ENCODE measurements around the gene PEX11G.

Gene PEX11G

GRCh38 chr19:7521551-7522071 lies 32.8 kb upstream of the PEX11G start:
- no peak for DNase-seq (ENCODE audit: low read depth)

GRCh38 chr19:7520131-7521051 lies 31.6 kb upstream of the PEX11G start:
- no peak for DNase-seq (ENCODE audit: low read depth)

DNA sequence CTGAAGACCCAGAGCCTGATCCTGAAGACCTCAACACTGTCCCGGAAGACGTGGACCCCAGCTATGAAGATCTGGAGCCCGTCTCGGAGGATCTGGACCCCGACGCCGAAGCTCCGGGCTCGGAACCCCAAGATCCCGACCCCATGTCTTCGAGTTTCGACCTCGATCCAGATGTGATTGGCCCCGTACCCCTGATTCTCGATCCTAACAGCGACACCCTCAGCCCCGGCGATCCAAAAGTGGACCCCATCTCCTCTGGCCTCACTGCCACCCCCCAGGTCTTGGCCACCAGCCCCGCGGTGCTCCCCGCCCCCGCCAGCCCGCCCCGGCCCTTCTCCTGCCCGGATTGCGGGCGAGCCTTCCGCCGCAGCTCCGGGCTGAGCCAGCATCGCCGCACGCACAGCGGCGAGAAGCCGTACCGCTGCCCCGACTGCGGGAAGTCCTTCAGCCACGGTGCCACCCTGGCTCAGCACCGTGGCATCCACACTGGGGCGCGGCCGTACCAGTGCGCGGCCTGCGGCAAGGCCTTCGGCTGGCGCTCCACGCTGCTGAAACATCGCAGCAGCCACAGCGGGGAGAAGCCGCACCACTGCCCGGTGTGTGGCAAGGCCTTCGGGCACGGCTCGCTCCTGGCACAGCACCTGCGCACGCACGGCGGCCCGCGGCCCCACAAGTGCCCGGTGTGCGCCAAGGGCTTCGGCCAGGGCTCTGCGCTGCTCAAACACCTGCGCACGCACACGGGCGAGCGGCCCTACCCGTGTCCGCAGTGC lies 30.7 kb upstream of the PEX11G start:
- no peak for DNase-seq (ENCODE audit: low read depth)

GRCh38 chr19:7516878-7517277 lies 28.0 kb upstream of the PEX11G start:
- no peak for DNase-seq (ENCODE audit: low read depth)

- no peak for DNase-seq (ENCODE audit: low read depth)
Measured at GRCh38 chr19:7516333-7516732, 27.5 kb upstream of the PEX11G start.

GRCh38 chr19:7515645-7516151 lies 26.9 kb upstream of the PEX11G start, which contains the start of gene ZNF358:
Gene ZNF358 (plus strand): TSS chr19:7516103. CDS start chr19:7519243, 3,140 bp downstream.
- no peak for DNase-seq (ENCODE audit: low read depth)

DNA sequence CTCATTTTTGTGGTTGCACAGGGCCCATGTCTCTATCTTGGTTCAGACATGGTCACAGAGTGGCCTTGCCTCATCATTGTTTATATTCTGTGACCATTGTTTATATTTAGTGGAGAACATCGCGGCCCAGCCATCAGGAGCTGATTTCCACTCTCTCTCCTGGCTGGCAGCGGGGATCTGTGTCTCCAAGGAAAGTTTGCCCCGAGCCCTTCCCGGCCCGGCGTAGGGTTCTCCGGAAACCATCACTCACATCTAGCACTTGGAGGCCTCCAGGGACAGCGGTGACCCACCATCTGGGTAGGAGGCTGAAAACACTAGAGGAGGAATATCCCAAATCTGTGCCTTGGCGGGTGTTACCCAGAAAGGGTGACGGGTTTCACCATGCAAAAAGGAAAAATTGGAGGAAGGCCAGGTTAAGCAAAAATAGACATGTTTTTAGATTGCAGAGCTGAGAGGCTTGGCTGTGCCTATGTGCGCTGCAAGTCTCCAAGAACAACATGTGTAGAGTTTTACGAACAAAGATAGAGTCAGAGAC lies 26.3 kb upstream of the PEX11G start:
- DNase-seq (ENCODE audit: low read depth): no peak

DNA sequence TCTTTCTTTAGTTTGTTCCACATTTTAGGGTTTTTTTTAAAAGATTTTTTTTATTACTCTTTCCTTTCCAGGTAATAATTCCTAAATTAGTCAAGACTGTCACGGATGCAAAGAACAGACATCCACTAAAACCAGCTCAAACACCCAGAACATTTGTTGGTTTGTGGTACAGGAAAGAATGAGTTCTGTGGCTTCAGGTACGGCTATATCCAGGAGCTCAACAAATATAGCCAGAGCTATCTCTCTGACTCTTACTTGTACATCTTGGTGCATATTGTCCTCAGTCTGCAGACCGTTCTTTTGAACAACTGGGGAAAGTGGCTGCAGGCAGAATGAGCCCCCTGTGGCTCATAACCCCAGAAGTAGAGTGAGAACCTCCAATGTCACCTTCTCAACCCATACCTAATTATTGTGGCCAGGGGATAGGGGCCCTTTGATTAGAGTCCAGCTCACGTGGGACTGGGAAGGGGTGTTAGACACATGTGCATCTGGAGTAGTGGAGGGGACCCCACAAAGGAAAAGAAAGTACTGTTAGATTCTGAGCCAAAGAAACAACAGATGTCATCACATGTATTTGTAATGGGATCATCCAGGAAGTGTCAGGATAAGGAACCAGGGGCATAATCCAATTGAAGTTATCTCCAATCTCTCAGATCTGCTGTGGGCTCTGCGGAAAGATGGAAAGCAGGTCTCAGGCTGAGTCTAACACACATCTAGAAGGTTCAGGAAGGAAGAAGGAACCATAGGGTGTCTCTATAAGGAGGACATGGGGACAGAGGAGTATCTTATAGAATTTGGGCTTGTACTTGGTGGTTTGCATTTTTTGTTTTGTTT lies 25.2 kb upstream of the PEX11G start:
- no peak for DNase-seq (ENCODE audit: low read depth)

- DNase-seq (ENCODE audit: low read depth): no peak
Measured at GRCh38 chr19:7512400-7512851, 23.6 kb upstream of the PEX11G start.

- no peak for DNase-seq (ENCODE audit: low read depth)
Measured at GRCh38 chr19:7509625-7510024, 20.8 kb upstream of the PEX11G start.

- peak; percentile 62 for DNase-seq (ENCODE audit: low read depth)
Measured at GRCh38 chr19:7507884-7508283, 19.0 kb upstream of the PEX11G start.

DNA sequence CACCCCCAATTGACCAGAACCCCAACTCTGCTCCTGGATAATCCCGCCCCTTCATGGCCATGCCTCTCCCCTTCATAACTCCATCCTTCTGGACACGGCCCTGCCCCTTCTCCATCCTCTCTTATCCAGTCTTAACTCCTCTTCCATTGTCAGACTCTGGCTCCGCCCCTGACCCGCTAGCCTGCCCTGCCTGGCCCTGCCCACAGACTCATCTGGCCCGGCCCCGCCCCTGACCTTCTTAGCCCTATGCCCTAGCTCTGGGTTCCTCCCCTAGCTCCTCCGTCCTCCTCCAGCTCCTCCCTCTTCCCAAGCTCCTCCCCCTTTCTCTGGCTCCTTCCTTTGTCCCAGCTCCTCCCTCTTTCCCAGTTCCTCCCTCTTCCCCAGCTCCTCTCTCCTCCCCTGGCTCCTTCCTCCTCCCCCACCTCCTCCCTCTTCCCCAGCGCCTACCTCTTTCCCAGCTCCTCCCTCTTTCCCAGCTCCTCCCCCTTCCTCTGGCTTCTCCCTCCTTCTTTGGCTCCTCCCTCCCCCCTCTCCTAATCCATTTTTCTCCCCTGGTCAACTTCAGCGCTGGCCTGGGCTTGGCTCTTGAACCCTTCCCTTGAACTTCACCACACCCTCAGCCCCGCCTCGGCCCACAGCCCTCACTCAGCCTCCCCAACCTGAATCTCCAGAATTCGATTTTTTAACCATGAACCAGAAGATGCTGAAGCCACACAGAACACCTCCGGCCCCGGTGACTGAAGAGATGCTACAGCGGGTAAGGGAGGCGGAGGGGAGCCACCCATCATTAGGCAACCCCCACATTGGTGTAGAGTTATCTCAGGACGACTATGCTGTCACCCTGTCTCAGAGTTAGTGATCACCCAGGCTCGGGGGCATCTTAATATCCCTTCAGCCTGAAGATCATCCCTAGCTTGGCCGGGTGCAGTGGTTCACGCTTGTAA lies 17.8 kb upstream of the PEX11G start:
- peak; percentile 36 for DNase-seq (ENCODE audit: low read depth)

DNA sequence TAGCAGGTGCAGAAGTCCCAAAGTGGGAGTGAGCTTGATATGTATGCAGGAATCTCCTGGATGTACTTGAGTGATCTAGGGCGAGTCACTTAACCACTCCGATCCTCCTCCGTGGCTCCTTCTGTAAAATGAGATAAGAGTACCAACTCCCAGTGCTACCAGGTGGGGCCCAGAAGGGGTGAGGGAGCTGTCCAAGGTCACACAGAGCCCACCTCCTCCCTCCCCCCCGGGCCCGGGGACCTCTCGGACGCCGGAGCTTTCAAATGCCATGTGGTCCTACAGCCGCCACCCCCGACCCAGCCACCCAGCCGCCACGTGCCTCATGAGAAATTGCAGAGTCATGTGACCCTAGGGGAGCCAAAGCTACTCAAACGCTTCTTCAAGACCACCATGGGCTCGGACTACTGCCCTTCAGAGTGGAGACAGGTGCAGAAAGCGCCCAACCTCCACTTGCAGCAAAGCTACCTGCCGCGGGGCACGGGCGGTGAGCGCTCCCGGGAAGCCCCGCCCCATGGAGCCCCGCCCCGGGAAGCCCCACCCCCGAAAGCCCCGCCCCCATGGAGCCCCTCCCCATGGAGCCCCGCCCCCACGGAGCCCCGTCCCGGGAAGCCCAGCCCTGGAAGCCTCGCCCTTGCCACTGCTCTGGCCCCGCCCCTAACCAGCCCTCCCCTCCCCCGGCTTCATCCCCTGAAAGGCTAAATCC lies 17.0 kb upstream of the PEX11G start:
- DNase-seq (ENCODE audit: low read depth): no peak

GRCh38 chr19:7505288-7505681 lies 16.4 kb upstream of the PEX11G start:
- no peak for DNase-seq (ENCODE audit: low read depth)

- DNase-seq (ENCODE audit: low read depth): no peak
Measured at GRCh38 chr19:7504684-7505083, 15.8 kb upstream of the PEX11G start.

DNA sequence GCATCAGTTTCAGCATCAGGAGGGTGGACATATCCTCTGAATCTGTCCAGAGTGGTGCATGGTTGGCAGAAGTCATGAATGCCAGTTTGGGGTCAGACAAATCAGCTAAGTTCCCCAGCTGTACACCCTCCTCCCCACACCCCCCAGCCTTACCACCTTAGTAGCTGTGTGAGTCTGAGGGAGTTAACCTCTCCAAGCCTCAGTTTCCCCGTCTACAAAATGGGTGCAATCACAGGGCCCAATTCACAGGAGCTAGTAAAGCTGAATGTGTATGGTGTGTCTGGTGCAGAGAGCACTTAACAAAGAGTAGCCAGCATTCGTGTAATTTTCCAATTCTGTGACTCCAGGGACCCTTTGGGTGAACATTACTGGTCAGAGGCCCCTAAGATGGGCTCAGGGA lies 13.7 kb upstream of the PEX11G start:
- no peak for DNase-seq (ENCODE audit: low read depth)

- no peak for DNase-seq (ENCODE audit: low read depth)
Measured at GRCh38 chr19:7500811-7501450, 12.1 kb upstream of the PEX11G start.

DNA sequence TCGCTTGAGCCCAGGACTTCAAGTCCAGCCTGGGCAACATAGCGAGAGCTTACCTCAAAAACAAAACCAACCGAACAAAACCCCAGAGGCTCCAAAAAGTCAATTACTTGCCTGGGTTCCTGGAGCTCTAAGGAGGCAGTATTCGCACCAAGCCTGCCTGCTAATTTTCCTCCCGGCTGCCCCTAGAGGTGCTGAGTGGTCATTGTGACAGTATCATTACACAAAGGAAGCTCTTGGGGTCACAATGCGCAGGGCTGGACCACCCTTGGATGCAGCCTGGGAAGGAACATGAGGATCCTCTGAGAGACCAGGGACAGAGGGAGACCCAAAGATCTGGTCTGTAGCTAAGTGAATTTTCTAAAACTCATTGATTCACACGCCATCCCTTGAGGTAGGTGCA lies 8.5 kb upstream of the PEX11G start:
- no peak for DNase-seq (ENCODE audit: low read depth)

All from GM04504 (cell line).